VCaP (cell line): ENCODE results near the gene NETO1.

Experiments used
- H3K27ac ChIP-seq: fragments of 450-650 bp; 2 replicates; pipeline ENCODE4 v1.5.1; 2017
- CTCF ChIP-seq: fragments of 450-650 bp; conservative IDR thresholded peaks from 2 replicates; pipeline ENCODE4 v1.5.1; 2017; ENCODE audit warnings: mild to moderate bottlenecking, moderate library complexity

The NETO1 gene

DNA sequence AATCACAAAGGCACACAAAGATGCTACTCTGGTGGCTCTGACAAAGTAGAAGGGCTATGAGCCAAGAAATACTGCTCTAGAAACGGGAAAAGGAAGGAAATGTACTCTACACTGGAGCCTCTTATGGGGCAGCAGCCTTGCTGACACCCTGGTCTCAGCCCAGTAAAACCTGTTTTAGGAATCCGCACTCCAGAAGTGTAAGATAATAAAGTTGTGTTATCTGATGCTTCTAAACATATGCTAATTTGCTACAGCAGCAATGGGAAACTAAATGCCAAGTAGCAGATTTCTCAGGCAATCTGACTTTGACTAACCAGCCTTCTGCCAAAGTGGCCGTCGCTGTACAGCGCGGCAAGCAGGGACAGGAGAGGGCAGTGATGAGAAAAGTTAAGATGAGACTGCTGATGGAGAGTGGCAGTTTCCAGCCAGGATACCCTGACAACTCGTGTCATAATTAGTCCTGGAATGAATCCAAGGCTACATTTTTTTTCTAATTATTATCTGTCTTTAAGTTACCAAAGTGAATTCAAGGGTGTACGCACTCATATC lies 99.0 kb downstream of the NETO1 start:
- TF ChIP-seq CTCF = peak; percentile 66
- H3K27ac ChIP-seq = peak overlapping the region; percentile 76

DNA sequence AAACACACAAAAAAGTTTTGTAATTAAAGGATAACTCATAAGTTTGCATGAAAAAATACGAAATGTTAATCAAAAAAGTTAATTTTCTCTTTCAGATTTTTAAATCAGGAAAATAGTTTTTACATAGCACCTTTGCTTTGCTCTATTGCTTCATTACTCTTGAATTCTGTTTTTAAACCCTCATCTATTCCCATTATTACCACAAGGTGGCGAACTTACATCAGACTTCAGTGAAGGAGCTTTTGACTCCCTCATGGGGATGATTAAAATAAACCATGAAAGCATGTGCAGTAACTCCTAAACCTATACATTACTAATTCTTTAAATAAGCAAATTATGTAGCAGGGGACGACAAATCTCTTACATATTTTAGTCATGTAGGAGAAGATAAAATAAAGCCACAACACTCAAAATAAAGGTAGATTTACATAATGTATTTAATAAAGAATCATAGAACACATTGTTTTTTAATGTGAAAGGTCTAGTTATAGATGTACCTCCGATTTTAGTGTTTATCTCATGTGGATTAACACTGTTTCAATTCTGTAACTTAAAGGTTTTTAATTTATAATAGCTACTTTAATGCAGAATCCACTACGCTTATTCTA lies 105.2 kb downstream of the NETO1 start:
- H3K27ac ChIP-seq = no peak overlapping the region
- TF ChIP-seq CTCF = peak; percentile 82

GRCh38 chr18:72752220-72752619 lies 115.6 kb downstream of the NETO1 start:
- no peak overlapping the region for H3K27ac ChIP-seq
- no peak for TF ChIP-seq CTCF

- no peak overlapping the region for H3K27ac ChIP-seq
- no peak for TF ChIP-seq CTCF
Measured at GRCh38 chr18:72742002-72742401, 125.8 kb downstream of the NETO1 start.

DNA sequence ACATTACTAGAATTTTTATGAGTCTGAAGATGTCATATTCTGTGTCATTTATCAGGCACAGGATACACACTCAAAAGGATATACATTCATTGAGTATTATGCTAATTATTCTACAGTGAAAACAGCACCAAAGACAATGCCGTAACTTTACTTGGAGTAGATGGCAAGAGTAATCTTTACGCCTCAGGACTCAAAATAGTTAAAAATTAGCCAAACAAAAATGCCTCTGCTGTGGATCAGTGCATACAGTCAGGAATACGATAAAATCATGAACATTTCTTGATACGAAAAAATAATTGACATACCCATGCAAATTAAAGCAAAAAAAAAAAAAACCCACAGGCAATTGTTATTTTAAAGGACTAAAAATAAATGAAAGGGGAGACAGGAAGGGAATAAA lies 129.7 kb downstream of the NETO1 start:
- no peak overlapping the region for H3K27ac ChIP-seq
- no peak for TF ChIP-seq CTCF

GRCh38 chr18:72727776-72728175 lies 140.0 kb downstream of the NETO1 start:
- no peak for TF ChIP-seq CTCF

GRCh38 chr18:72727038-72727655 lies 140.6 kb downstream of the NETO1 start:
- no peak for TF ChIP-seq CTCF
- H3K27ac ChIP-seq = no peak overlapping the region

More at GRCh38 chr18:72727776-72728175, 140.0 kb downstream of the NETO1 start:
- H3K27ac ChIP-seq = no peak overlapping the region
